Measurements from ENCODE around the gene ARID4A.
"Not testable (repeated sequence)": the region's sequence is repeated elsewhere in the genome, so short reads cannot be mapped to it uniquely, and the experiment has no call there.

ARID4A gene

DNA sequence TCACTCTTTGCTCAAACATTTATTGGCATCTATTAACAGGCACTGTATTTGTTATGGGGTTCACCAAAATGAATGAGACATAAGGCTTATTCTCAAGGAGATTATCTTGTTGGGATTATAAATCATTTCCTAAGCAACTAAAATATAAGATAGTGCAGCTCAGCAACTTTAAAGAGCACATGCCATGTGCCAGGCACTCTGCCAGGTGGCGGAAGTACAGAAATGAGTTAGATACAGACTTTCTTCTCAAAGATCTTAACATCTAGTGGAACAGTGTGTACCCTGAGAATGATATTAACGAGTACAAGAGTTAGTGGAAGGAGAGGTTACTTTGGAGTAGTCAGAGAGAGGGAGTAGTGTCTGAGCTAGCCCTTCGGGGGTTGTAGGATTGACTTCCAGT is 68.9 kb downstream of the ARID4A start:
- no peak for FAIRE-seq

DNA sequence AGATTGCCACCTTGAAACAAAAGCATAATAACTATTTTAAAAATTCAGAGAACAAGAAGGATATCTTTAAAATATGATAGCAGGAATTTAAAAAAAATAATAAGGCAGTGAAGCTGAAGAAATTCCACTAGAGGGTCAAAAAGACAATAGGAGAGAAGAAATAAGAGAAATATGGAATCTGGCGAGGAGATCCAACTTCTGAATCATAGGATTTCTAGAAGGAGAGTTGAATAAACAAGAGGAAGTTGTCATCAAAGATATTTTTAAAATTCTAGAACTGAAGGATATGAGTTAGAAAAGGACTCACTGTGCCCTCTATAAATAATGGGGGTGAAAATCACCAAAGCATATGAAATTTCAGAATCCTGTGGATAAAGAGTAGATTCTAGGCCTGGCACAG is 70.6 kb downstream of the ARID4A start:
- FAIRE-seq: no peak

GRCh38 chr14:58376791-58377190 is 78.4 kb downstream of the ARID4A start:
- FAIRE-seq: no peak

DNA sequence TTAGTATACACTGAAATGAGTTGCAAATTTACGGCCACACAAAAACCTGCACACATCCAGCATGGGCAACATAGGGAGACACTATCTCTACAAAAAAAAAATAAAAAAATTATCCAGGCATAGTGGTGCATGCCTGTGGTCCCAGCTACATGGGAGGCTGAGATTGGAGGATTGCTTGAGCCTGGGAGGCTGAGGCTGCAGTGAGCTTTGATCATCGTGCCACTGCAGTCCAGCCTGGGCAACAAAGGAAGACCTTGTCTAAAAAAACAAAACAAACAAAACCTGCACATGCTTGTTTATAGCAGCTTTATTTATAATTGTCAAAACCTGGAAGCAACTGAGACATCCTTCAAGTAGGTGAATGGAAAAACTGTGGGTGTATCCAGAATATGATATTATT is 92.5 kb downstream of the ARID4A start:
- no peak for FAIRE-seq

- no peak for FAIRE-seq
Measured at GRCh38 chr14:58395562-58395811, 97.1 kb downstream of the ARID4A start.

- no peak for FAIRE-seq
Measured at GRCh38 chr14:58395812-58396788, 97.7 kb downstream of the ARID4A start, which contains the start of gene TOMM20L. Gene TOMM20L (plus strand): TSS chr14:58395930. CDS start chr14:58395958, 28 bp downstream.

DNA sequence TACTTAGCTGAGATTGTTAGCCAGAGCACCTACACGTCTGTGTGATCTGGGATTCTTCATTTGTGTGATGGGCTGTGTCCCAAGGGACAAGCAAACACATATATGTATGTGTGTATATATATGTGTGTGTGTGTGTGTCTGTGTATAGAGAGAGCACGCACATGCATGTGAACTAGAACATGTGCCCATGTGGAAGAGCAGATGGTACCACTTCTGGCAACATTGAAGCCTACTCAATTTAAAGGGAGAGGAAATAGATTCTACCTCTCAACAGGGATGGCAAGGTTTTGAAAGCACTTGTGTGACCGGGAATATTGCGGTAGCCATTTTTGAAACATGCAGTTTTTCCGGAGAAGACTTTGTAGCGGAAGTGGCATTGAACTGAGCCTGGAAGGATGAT is 98.8 kb downstream of the ARID4A start:
- no peak for FAIRE-seq

DNA sequence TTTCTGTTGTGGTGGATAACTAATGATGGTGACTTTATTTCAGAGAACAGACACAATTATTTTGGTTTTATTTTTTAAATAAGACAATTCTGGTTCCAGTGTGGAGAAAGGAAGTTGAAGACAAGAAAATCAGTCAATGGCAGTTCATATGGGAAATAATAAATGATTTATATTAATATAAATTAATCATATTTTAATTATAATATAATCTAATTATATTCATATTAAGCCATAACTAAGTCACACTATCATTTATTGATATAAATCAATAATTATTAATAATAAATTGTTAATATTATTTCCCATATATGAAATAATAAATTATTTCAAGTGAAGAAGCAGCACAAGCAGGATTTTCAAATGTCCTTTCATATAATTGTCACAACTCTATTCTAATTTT is 100.1 kb downstream of the ARID4A start:
- no peak for FAIRE-seq

GRCh38 chr14:58398895-58399294 is 100.5 kb downstream of the ARID4A start:
- no peak for FAIRE-seq

- no peak for FAIRE-seq
Measured at GRCh38 chr14:58401587-58401986, 103.2 kb downstream of the ARID4A start.

DNA sequence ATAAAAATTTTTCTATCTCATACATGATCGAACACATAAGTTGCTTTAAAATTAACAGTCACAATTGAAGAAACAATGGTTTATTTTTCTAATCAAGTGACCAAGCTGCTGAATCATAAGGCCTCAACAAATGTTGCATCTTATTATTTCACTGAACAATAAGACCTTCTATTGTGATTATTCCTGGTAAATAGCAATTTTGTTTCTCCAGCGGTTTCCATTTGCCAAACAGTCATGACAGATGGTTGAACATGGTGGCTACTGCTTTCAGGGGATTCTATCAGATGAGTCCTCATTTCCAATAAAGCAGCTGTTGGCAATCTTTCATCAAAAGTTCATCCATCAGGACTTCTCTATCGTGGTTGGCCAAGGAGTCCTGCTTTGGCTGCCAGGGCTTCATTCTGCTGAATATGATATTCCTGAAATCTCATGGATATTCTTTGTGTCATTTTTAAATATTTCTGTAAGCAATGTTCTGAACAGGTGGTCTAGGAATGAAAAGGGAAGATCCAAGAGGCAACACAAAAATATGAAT is 110.4 kb downstream of the ARID4A start:
- FAIRE-seq: no peak

- no peak for FAIRE-seq
Measured at GRCh38 chr14:58414845-58415244, 116.5 kb downstream of the ARID4A start.

DNA sequence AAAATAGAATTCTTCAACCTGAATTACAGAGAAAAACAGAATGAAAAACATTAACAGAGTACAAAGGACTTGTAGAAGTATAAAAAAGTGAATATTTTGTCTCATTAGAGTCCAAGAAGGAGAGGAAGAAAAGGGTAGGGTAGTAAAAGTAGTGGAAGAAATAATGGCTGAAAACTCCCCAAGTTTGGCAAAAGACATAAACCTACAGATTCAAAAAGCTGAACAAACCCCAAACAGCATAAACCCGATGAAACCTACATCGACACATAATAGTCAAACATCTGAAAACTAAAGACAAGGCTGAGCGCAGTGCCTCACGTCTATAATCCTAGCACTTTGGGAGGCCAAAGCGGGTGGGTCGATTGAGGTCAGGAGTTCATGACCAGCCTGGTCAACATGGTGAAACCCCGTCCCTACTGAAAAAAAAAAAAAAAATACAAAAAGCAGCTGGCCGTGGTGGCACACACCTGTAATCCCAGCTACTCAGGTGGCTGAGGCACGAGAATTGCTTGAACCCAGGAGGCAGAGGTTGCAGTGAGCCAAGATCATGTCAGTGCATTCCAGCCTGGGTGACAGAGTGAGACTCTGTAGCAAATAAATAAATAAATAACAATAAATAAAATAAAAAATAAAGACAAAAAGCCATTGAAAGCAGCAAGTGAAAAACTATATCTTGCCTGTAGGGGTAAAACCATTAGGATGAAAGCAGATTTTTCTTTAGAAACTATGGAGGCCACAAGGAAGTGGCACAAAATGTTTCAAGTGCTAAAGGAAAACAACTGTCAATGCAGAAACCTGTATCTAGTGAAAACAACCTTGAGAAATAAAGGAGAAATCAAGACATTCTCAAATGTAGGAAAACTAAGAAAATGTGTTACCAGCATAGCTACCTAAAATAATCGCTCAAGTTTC is 117.5 kb downstream of the ARID4A start:
- no peak for FAIRE-seq

- not testable (repeated sequence) for FAIRE-seq
Measured at GRCh38 chr14:58416934-58417333, 118.6 kb downstream of the ARID4A start.
